RCC 7860 (cell line): Measurements from ENCODE around the gene PGRMC1.
"Not testable (repeated sequence)": the region's sequence is repeated elsewhere in the genome, so short reads cannot be mapped to it uniquely, and the experiment has no call there.

Experiments used
- DNase-seq: peaks from one replicate; pipeline ENCODE4 v3.0.0-alpha.2; 2015; ENCODE audit warnings: low spot score
- FAIRE-seq: peaks from 2 replicates; lab custom pipeline; 2012; peaks lifted over from hg19 to GRCh38; lab: Jason Lieb, UNC

Gene PGRMC1

DNA sequence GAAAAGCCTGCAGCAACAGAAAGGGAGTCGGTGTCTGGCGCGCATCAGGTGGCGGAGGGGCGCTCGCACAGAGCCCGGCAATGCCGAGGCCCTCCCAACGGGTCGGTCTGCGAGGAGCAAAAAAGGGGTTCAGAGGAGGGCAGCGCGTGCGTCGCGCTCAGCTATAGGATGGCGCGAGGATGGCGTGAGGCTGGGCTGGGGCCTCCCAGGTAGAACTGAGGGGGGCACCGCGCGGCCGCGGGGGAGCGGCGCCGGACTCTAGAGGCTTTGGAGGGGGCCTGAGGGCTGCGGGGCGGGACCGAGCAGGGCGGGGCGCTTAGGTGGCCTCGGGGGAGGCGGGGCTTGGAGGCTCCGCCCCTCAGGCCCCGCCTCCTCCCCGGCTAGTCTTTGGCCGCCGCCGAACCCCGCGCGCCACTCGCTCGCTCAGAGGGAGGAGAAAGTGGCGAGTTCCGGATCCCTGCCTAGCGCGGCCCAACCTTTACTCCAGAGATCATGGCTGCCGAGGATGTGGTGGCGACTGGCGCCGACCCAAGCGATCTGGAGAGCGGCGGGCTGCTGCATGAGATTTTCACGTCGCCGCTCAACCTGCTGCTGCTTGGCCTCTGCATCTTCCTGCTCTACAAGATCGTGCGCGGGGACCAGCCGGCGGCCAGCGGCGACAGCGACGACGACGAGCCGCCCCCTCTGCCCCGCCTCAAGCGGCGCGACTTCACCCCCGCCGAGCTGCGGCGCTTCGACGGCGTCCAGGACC is at the start of gene PGRMC1:
Gene PGRMC1, plus strand, starts transcription at position 414 of the 751 bp plus-strand sequence. Its CDS starts 79 bp downstream, at position 493.
- DNase-seq (peak; percentile 58), FAIRE-seq (peak; percentile 11)

GRCh38 chrX:119186763-119187162 is 49.3 kb upstream of the PGRMC1 start:
- FAIRE-seq = no peak
- no peak for DNase-seq

DNA sequence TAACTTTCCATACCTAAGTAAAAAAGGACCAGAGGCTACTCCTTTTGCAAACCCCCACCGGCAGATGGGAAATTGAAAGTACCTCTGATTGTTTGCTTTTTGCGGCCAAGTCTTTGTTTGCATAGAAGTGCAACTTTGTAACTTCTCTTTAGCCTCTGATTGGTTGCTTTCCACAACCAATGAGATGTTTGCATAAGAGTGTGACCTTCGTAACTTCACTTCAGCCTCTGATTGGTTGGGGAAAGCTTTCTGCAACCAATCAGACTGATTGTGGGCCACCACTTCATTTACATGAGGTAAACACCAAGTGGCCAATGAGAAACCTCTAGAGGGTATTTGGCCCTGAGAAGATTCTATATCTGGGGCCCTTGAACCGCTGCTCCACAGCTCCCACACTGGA is 48.8 kb upstream of the PGRMC1 start:
- DNase-seq (no peak), FAIRE-seq (no peak)

DNA sequence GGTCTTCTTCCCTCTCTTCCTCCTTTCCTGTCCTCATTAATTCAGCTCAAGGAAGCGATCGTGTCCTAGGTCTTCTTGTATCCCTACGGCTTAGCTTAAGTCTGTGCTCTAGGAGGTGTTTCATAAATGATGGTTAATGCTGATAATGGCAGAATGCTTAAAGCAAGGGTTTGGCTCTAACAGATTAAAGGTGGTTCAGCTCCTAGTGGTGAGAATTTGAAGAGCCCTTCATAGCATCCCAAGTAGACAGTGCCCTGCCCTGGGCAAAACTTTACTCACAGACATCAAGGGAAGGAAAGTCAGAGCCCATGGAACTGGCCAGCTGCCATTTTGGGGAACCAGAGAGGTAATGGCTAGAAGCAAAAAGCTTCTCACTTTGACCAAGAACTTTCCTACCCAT is 47.0 kb upstream of the PGRMC1 start:
- DNase-seq = no peak
- no peak for FAIRE-seq

DNA sequence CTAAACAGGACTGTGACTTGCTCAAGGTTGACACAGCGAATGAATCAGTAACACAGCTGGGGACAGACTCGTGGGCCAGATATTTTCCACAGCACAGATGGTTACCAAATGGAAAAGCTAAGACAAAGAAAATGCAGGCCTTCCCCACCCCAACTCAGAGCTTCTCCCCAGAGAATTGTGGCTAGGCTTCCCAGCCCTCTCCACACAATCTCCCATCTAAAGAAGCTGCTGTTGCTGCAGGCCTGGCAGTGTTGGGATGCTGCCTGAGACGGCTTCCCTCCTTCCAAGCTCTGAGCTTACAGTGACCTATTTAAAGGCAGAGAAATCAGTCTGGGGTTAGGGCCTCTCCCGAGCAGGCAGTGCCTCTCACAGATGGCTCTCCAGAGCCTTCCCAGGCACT is 46.5 kb upstream of the PGRMC1 start:
- DNase-seq (no peak), FAIRE-seq (no peak)

- FAIRE-seq (no peak), DNase-seq (no peak)
Observed at GRCh38 chrX:119190091-119190681, 45.9 kb upstream of the PGRMC1 start.

DNA sequence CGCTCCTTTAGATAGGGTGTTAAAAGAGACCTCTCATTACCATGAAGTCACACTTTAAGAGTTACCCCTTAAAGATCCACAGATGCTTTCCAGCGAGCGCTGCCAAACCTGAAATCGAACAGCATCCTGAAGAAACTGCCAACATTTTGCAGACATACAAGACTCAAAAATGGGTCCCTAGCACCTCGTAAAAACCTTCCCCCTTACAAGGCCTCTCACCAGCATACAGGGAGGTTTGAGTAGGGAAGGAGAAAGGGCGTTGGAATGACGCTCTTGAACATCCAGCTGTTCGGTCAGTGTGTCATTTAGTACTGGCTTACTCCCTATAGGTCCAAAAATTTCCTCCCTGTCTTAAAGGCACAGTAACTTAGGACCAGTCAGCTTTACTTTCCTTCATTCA is 45.3 kb upstream of the PGRMC1 start:
- FAIRE-seq (no peak), DNase-seq (no peak)

DNA sequence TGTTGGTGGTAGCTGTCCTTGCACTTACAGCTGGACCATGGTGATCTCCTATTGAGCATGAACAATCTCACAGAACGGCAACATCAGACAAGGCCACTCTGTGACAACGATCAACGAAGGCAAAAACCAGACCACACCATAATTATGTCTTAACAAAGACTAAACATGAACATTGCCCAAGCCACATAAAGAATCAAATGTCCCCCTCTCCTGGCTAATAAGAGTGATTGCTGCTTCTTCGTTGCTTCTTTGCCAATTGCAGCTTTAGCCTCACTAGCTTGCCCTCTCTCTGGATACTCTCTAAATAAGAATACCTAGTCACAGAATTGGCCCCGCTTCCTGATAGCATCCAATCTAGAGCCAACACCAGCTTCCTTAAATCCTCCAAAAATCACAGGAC is 41.5 kb upstream of the PGRMC1 start:
- no peak for FAIRE-seq
- no peak for DNase-seq

DNA sequence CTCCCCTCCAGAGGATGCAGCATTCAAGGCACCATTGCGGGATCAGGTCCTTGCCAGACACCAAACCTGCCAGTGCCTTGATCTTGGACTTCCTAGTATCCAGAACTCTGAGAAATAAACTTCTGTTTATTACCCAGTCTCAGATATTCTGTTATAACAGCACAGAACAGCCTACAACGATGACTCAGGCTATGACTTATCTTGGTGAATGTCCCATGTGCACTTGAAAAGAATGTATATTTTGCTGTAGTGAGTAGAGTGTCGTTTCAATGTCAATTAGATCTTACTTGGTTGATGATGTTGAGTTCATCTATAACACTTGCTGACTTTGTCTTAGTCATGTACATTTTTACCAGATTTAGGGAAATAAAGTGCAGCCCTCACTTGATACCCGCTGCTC is 34.5 kb upstream of the PGRMC1 start:
- FAIRE-seq = no peak

GRCh38 chrX:119206203-119206602 is 29.9 kb upstream of the PGRMC1 start:
- DNase-seq (no peak), FAIRE-seq (no peak)

More for the DNA sequence above, 34.5 kb upstream of the PGRMC1 start:
- DNase-seq = no peak

DNA sequence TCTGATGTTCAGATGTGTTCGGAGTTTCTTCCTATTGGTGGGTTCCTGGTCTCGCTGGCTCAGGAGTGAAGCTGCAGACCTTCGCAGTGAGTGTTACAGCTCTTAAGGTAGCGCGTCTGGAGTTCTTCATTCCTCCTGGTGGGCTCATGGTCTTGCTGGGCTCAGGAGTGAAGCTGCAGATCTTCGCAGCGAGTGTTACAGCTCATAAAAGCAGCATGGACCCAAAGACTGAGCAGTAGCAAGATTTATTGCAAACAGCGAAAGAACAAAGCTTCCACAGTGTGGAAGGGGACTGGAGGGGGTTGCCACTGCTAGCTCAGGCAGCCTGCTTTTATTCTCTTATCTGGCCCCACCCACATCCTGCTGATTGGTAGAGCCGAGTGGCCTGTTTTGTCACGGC is 28.6 kb upstream of the PGRMC1 start:
- FAIRE-seq, DNase-seq: not testable (repeated sequence)

GRCh38 chrX:119208401-119209057 is 27.6 kb upstream of the PGRMC1 start:
- DNase-seq = no peak
- no peak for FAIRE-seq

GRCh38 chrX:119210931-119211648 is 25.0 kb upstream of the PGRMC1 start:
- not testable (repeated sequence) for DNase-seq, FAIRE-seq

GRCh38 chrX:119211649-119212014 is 24.5 kb upstream of the PGRMC1 start:
- DNase-seq (no peak), FAIRE-seq (no peak)

GRCh38 chrX:119218198-119218597 is 17.9 kb upstream of the PGRMC1 start:
- DNase-seq = no peak
- peak; percentile 79 for FAIRE-seq

- no peak for DNase-seq
- no peak for FAIRE-seq
Observed at GRCh38 chrX:119222932-119223331, 13.2 kb upstream of the PGRMC1 start.

GRCh38 chrX:119223783-119224182 is 12.3 kb upstream of the PGRMC1 start:
- FAIRE-seq (no peak), DNase-seq (no peak)

DNA sequence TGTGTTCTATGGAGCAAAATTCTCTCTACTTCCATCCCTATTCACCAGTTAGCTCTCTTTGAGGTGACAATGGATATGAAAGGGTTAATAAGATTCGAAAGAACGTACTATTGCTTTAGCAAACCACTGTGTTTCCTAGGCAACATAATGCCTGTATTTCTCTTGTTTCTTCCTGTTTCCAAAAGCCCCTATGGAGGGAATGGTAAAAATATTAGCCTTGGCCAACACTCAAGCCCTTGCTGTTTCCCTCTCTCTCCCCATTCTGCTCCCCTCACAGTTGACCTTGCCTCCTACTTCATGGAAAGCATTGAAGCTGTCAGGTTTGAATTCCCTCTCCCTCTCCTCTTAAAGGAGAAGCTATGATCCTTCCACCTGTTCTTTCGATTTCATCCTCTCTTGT is 9.6 kb upstream of the PGRMC1 start:
- no peak for FAIRE-seq

DNA sequence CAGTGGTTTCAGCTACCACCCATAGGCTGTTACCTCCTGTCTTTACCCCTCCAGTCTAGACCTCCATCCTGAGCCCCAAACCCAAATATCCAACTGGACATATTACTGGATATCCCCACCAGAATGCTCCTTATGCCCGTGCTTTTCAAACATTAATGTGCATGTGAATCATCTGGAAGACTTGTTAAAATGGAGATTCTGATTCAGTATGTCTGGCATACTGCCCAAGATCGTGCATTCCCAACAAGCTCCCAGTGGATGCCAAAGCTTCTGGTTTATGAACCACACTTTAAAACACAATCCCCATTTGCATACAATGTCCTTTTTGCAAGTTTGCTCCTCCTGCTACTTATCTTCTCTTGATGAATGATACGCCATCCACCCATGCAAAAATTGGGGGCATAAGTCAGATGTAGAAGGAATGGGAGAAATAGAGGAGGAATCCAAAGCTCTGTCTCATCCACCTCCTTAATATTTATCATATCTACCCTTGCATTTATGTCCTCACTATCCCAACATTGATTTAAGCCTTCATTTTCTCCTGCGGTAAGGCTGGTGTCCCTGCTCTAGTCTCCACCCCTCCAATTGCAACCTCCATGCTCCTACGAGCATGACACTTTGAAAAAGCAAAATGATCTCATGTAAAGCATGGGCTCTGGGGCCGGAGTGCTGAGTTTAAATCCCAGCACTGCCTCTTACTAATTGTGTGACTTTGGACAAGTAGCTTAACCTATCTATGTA is 7.4 kb upstream of the PGRMC1 start:
- DNase-seq = peak; percentile 53
- FAIRE-seq = peak; percentile 90

More for the DNA sequence above, 9.6 kb upstream of the PGRMC1 start:
- no peak for DNase-seq

DNA sequence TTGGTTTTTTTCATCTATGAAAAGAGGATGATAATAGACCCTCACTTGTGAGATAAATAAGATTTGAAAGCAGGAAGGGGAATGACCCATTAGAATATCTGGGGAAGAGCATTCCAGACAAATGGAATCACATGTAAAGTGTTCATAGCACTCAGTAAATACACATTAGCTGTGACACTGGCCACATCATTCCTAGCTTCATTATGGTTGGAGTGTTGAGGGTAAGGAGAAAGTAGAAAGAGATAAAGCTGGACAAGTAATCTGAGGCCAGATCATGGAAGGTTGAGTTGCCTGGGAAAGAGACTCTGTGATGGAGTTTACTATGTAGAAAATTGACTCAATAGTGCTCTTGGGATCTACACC is 6.9 kb upstream of the PGRMC1 start:
- FAIRE-seq (no peak), DNase-seq (no peak)

- DNase-seq = no peak
- no peak for FAIRE-seq
Observed at GRCh38 chrX:119230850-119231249, 5.2 kb upstream of the PGRMC1 start.
